Activated T-cell treated with anti-CD3 and anti-CD28 coated beads, Interleukin-2, amount 50 U/mL, for 4 hours (primary cell): Measurements from ENCODE around the gene MAPT. TPM values are rescaled to one million over a fixed set of nuclear protein-coding genes. Genes with fewer than 3 reads are reported as not detected.

Source experiments
- ATAC-seq, 2 donors: fragments of 200-7000 bp; cut with Tn5 transposase; one replicate each; pipeline ENCODE4 v1.10.0; 2021
- DNase-seq: peaks from one replicate; pipeline ENCODE4 v3.0.0-alpha.2; 2020
- H3K27me3 Mint-ChIP-seq: one replicate; pipeline ENCODE4 v1.8.0; 2021; ENCODE audit warnings: low read depth, mixed read lengths
- H3K36me3 Mint-ChIP-seq: one replicate; pipeline ENCODE4 v1.8.0; 2022; ENCODE audit warnings: mixed read lengths; ENCODE audit not compliant: insufficient read depth
- H3K4me1 Mint-ChIP-seq: one replicate; pipeline ENCODE4 v1.8.0; 2021; ENCODE audit warnings: low read depth, mixed read lengths
- H3K4me3 Mint-ChIP-seq: one replicate; pipeline ENCODE4 v1.8.0; 2021; ENCODE audit warnings: mild to moderate bottlenecking, moderate library complexity, mixed read lengths
- H3K9me3 Mint-ChIP-seq: one replicate; pipeline ENCODE4 v1.8.0; 2021; ENCODE audit warnings: mixed read lengths
- total RNA-seq, 3 donors: library from RNA; stranded (reverse); gene quantifications; one replicate each; pipeline ENCODE4 v1.2.1, GENCODE V29; 2021

MAPT gene
- total RNA-seq, 3 donors from 2014 or later, result 1.3 to 1.8 (median 1.8) TPM

DNA sequence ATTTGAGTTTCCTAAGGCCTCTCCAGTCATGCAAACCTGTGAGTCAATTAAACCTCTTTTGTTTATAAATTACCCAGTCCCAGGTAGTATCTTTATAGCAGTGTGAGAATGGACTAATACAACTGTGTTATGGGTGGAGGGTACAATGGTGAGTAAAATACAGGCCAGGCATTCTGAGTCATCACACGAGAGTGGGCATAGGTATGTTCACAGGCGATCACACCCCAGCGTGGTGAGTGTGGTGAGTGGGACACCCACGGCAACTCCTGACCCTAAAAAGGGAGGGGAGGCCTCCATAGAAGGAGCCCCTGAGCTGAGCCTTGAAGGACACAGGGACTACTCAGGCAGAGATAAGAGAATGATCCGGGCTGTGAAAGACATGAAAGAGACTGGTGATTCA is 22.6 kb upstream of the MAPT start:
- Mint-ChIP-seq H3K4me1 (peaks cover 13% of the 10 kb centered on the region), H3K36me3 (no peaks in the 10 kb centered on the region), H3K4me3 (no peak overlapping the region), H3K9me3 (no peaks in the 10 kb centered on the region), H3K27me3 (peaks cover 4% of the 10 kb centered on the region)
- ATAC-seq, result peak in 1 of 2 donors; percentile 21
- DNase-seq, result no peak

DNA sequence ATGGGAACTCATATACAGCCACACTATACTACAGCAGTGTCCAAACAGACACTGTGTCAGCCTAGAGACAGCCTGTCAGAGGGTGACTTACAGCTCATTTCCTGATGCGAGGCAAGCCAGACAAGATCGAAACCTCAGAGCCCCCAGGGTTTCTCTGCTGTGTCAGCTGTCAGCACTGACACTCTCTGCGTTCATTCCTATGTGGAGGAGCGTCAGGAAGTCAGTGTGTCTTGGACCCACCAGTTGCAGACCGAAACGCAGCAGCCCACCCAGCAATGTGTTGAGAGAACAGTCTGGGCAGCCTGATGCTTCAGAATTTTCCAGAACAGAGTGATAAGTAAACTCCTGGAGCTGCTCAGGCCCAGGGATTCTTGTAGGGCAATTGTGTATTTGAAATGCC is 20.6 kb upstream of the MAPT start:
- Mint-ChIP-seq H3K4me1 (peaks cover 13% of the 10 kb centered on the region), H3K27me3 (peaks cover 2% of the 10 kb centered on the region), H3K36me3 (no peaks in the 10 kb centered on the region), H3K4me3 (peak overlapping the region; percentile 67), H3K9me3 (no peaks in the 10 kb centered on the region)
- ATAC-seq (peak; percentile 81 to 95), DNase-seq (no peak)

GRCh38 chr17:45874151-45874550 is 20.2 kb upstream of the MAPT start:
- ATAC-seq (no peak), DNase-seq (no peak)
- no peaks in the 10 kb centered on the region for H3K9me3 Mint-ChIP-seq
- H3K4me1 Mint-ChIP-seq, result peaks cover 13% of the 10 kb centered on the region
- H3K36me3 Mint-ChIP-seq, result no peaks in the 10 kb centered on the region
- H3K27me3 Mint-ChIP-seq, result peaks cover 2% of the 10 kb centered on the region
- no peak overlapping the region for H3K4me3 Mint-ChIP-seq

DNA sequence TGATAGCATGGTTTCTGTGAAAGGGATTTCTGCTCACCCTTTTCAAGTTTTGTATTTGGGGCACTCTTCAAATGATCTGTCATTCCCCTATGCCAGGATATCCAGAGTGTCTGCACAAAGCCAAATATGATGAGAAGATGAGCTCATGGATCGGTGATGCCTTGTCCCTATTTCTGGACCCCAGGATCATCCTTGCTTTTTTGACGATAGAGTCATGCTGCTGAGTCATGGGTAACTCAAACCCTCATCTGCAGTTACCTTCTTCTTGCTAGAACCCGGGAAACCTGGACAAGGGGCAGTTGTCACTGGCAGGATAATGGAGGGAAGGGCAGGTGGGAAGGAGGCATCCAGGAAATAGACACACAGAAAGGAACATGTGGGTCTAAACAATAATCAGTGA is 17.8 kb upstream of the MAPT start:
- no peaks in the 10 kb centered on the region for H3K9me3 Mint-ChIP-seq
- DNase-seq (no peak), ATAC-seq (no peak)
- peaks cover 13% of the 10 kb centered on the region for H3K4me1 Mint-ChIP-seq
- no peak overlapping the region for H3K4me3 Mint-ChIP-seq
- H3K27me3 Mint-ChIP-seq, result no peaks in the 10 kb centered on the region
- no peaks in the 10 kb centered on the region for H3K36me3 Mint-ChIP-seq

DNA sequence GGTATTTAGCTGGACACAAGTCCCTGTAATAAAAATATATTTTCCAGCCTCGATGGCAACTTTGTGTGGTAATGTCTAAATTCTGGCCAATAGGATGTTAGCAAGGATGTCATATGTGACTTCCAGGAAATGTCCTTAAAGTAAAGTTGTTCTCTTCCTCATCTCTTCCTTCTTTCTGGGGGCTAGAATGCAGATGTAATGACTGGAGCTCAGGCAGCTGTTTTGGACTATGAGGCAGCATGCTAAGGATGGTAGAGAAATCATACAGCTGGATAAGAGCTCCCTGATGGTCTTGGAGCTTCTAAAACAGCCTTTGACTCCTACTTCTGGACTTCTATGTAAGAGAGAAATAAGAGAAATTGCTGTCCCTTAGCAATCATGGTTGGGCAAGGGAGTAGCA is 16.9 kb upstream of the MAPT start:
- Mint-ChIP-seq H3K4me3 (no peak overlapping the region), H3K36me3 (no peaks in the 10 kb centered on the region), H3K27me3 (no peaks in the 10 kb centered on the region), H3K4me1 (peaks cover 13% of the 10 kb centered on the region), H3K9me3 (no peaks in the 10 kb centered on the region)
- ATAC-seq (no peak), DNase-seq (no peak)

- Mint-ChIP-seq H3K4me1 (peaks cover 2% of the 10 kb centered on the region), H3K4me3 (no peak overlapping the region), H3K27me3 (no peaks in the 10 kb centered on the region), H3K36me3 (no peaks in the 10 kb centered on the region), H3K9me3 (peaks cover 7% of the 10 kb centered on the region)
- no peak for ATAC-seq
- DNase-seq, result no peak
Observed at GRCh38 chr17:45883063-45883462, 11.3 kb upstream of the MAPT start.

- H3K4me3 Mint-ChIP-seq, result no peak overlapping the region
- peaks cover 2% of the 10 kb centered on the region for H3K27me3 Mint-ChIP-seq
- H3K9me3 Mint-ChIP-seq, result peaks cover 7% of the 10 kb centered on the region
- DNase-seq (no peak), ATAC-seq (no peak)
- peaks cover 5% of the 10 kb centered on the region for H3K4me1 Mint-ChIP-seq
- no peaks in the 10 kb centered on the region for H3K36me3 Mint-ChIP-seq
Observed at GRCh38 chr17:45886852-45887251, 7.5 kb upstream of the MAPT start.

DNA sequence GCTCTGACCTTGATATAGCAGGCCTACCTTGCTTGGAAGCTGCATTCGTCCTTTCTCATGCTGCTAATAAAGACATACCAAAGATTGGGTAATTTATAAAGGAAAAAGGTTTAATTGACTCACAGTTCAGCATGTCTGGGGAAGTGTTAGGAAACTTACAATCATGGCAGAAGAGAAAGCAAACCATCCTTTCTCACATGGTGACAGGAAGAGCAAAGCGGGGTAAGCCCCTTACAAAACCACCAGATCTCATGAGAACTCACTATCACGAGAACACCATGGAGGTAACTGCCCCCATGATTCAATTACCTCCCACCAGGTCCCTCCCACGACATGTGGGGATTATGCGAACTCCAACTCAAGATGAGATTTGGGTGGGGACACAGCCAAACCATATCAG is 6.0 kb upstream of the MAPT start:
- ATAC-seq (peak; percentile 60 to 69), DNase-seq (no peak)
- H3K9me3 Mint-ChIP-seq, result peaks cover 7% of the 10 kb centered on the region
- H3K4me1 Mint-ChIP-seq, result peaks cover 5% of the 10 kb centered on the region
- peaks cover 2% of the 10 kb centered on the region for H3K27me3 Mint-ChIP-seq
- H3K4me3 Mint-ChIP-seq, result no peak overlapping the region
- H3K36me3 Mint-ChIP-seq, result no peaks in the 10 kb centered on the region

- DNase-seq, result no peak
- peaks cover 9% of the 10 kb centered on the region for H3K4me1 Mint-ChIP-seq
- H3K27me3 Mint-ChIP-seq, result peaks cover 2% of the 10 kb centered on the region
- no peak overlapping the region for H3K4me3 Mint-ChIP-seq
- H3K9me3 Mint-ChIP-seq, result peaks cover 5% of the 10 kb centered on the region
- H3K36me3 Mint-ChIP-seq, result no peaks in the 10 kb centered on the region
- ATAC-seq, result no peak
Observed at GRCh38 chr17:45889579-45889978, 4.8 kb upstream of the MAPT start.

GRCh38 chr17:45893725-45894021 is 681 bp upstream of the MAPT start:
- Mint-ChIP-seq H3K36me3 (no peaks in the 10 kb centered on the region), H3K4me1 (peaks cover 22% of the 10 kb centered on the region), H3K4me3 (peak overlapping the region; percentile 78), H3K9me3 (no peaks in the 10 kb centered on the region), H3K27me3 (peaks cover 23% of the 10 kb centered on the region)
- no peak for DNase-seq
- ATAC-seq, result no peak

- H3K27me3 Mint-ChIP-seq, result peaks cover 41% of the 10 kb centered on the region
- peaks cover 22% of the 10 kb centered on the region for H3K4me1 Mint-ChIP-seq
- H3K4me3 Mint-ChIP-seq, result peak overlapping the region; percentile 80
- ATAC-seq, result peak; percentile 16 to 33
- no peaks in the 10 kb centered on the region for H3K9me3 Mint-ChIP-seq
- DNase-seq, result no peak
- H3K36me3 Mint-ChIP-seq, result no peaks in the 10 kb centered on the region
Observed at GRCh38 chr17:45895304-45895968, 1.1 kb downstream of the MAPT start.

DNA sequence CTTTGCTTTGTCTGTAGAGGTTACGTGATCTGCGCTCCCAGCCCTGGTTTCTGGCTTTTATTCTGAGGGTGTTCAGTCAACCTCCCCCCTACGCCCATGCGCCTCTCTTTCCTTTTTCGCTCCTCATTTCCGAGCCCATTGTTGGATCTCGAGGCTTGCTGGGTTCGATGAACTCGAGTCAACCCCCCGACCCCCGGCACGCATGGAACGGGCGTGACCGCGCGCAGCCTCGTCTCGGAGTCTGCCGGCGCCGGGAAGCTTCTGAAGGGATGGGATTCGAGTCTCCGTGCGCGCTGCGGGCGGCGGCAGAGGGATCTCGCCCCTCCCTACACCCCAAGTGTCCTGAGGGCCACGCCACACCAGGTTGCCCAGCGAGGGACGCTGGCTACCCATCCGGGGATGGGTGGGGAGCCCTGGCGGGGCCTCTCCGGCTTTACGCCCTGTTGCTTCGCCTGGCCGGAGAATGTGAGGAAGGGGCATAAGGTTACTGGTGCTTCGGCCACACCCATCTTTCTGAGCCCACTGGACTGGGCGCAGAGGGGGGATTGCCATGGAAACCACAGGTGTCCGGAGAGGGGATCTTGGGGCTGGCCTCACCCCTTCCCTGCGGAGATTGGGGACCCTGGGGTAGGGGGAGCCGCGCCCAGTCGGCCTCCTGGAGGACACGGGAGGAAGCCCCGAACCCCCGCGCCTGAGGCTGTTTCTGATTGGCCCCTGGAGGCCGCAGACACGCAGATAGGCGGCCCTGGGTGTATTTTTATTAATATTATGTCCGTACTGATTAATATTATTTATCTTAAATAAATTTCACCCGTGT is 1.8 kb downstream of the MAPT start:
- no peak for DNase-seq
- Mint-ChIP-seq H3K36me3 (no peaks in the 10 kb centered on the region), H3K9me3 (no peaks in the 10 kb centered on the region), H3K4me3 (peak overlapping the region; percentile 80), H3K27me3 (peaks cover 48% of the 10 kb centered on the region), H3K4me1 (peaks cover 22% of the 10 kb centered on the region)
- no peak for ATAC-seq

DNA sequence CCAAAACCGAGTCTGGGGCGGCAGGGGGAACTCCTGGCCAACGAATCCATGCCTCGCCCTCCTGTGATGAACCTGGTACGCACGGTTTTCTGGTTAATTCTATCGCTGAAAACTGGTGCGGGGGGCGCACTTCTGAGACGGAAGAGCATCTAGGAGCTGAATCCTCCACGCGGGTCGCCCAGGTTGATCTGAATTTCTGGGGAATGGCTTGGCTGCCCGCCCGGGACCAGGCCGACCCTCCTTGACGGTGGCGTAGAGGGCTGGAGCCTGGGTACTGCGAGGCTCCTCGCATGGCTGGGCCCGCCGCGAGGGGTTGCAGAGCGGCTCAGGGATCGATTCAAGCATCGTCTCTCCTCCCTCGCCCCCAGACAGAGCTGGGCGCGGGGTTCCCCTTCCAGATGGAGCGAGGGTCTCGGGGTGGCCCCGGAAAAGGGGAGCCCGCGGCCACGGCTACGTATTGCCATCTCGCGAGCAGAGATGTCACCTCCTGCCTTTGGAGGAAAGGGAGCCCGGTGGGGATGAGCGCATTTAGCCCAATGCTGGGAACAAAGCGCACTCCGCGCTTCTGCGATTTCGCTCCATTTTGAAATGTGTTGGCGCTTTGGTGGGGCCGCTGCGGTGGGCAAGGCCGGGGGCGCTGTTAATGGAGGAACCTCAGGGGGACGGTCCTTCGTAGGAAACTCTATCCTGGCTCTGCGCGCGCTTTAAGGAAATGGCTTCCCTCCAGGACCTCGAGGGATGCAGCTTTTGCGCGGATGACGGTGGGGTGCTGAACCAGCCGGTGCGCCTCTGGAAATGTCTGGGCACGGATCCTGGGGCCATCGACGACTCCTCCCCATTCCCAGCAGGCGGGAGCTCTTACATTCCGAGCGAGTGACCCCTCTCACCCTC is 2.7 kb downstream of the MAPT start:
- ATAC-seq (no peak), DNase-seq (no peak)
- no peaks in the 10 kb centered on the region for H3K36me3 Mint-ChIP-seq
- no peaks in the 10 kb centered on the region for H3K9me3 Mint-ChIP-seq
- no peak overlapping the region for H3K4me3 Mint-ChIP-seq
- peaks cover 22% of the 10 kb centered on the region for H3K4me1 Mint-ChIP-seq
- peaks cover 55% of the 10 kb centered on the region for H3K27me3 Mint-ChIP-seq

GRCh38 chr17:45900136-45900535 is 5.8 kb downstream of the MAPT start:
- no peak overlapping the region for H3K4me3 Mint-ChIP-seq
- no peaks in the 10 kb centered on the region for H3K36me3 Mint-ChIP-seq
- H3K9me3 Mint-ChIP-seq, result no peaks in the 10 kb centered on the region
- ATAC-seq (no peak), DNase-seq (no peak)
- peaks cover 65% of the 10 kb centered on the region for H3K27me3 Mint-ChIP-seq
- peaks cover 17% of the 10 kb centered on the region for H3K4me1 Mint-ChIP-seq
